Ishikawa (cell line): Measurements from ENCODE around the gene ORM1.

Experiments
- CEBPB ChIP-seq: IDR thresholded peaks from 2 replicates; pipeline ENCODE4 v1.6.1; 2012
- CREB1 ChIP-seq: IDR thresholded peaks from 2 replicates; pipeline ENCODE4 v1.6.1; 2012; ENCODE audit warnings: low read depth
- EGR1 ChIP-seq: IDR thresholded peaks from 2 replicates; pipeline ENCODE4 v1.6.1; 2012
- EP300 ChIP-seq: IDR thresholded peaks from 2 replicates; pipeline ENCODE4 v1.6.1; 2012; ENCODE audit warnings: borderline replicate concordance
- FOXM1 ChIP-seq: IDR thresholded peaks from 2 replicates; pipeline ENCODE4 v1.6.1; 2012; ENCODE audit warnings: low read depth, borderline replicate concordance
- MAX ChIP-seq: IDR thresholded peaks from 2 replicates; pipeline ENCODE4 v1.6.1; 2012
- NFIC ChIP-seq: IDR thresholded peaks from 2 replicates; pipeline ENCODE4 v1.6.1; 2012
- TEAD4 ChIP-seq: IDR thresholded peaks from 2 replicates; pipeline ENCODE4 v1.6.1; 2012
- USF1 ChIP-seq: IDR thresholded peaks from 2 replicates; pipeline ENCODE4 v1.6.1; 2012
- YY1 ChIP-seq: IDR thresholded peaks from 2 replicates; pipeline ENCODE4 v1.6.1; 2012; ENCODE audit warnings: low read depth

The ORM1 gene

GRCh38 chr9:114375386-114376175 lies 52.7 kb downstream of the ORM1 start:
- TF ChIP-seq CEBPB = no peak
- no peak for TF ChIP-seq YY1
- TF ChIP-seq FOXM1 = no peak
- TF ChIP-seq CREB1 = no peak
- no peak for TF ChIP-seq MAX
- no peak for TF ChIP-seq EP300
- TF ChIP-seq NFIC = no peak
- no peak for TF ChIP-seq USF1
- no peak for TF ChIP-seq EGR1
- TF ChIP-seq TEAD4 = no peak
